Activated CD4-positive, alpha-beta T cell treated with anti-CD3 and anti-CD28 coated beads for 24 hours (primary cell): ENCODE results near the gene SETD3.

ENCODE experiments used
- DNase-seq, 2 donors: peaks; one replicate each; pipeline ENCODE4 v3.0.0-alpha.2; 2020; ENCODE audit warnings: low read depth in 2 of 2

The SETD3 gene

DNA sequence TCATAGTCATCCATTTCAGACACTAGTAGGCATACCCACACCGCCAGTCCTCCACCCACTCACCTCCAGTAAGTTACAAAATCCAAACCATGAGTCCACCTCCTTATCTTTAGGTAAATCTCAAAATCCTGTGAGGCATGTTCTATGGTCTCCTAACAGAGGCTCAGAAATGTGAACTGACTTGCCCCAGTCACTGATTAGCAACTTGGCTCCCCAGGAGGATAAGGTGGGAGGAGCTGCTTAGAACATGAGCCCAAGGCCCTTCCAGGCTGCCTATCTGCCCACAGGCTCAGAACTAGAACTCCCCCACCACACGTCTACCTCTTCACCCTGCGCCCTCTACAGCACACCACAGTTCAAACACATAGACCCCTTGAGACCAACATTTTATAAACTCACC, 19.9 kb downstream of the SETD3 start:
- no peak for DNase-seq

GRCh38 chr14:99459481-99460100, 21.1 kb downstream of the SETD3 start:
- DNase-seq: no peak

DNA sequence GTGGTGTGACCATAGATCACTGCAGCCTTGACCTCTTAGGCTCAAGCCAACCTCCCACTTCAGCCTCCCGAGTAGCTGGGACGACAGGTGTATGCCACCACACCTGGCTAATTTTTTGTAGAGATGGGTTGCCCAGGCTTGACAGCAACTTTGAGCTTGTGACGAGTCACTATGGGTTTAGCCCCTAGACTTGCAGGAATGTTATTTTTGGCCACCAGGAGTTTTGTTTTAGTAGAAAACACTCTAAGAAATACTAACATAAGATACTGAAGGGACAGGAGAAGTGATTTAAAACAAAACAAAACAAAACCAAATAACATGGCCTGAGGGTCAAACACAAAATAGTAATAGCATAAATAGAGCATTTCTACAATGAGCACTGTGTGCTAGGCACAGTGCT, 26.4 kb downstream of the SETD3 start:
- DNase-seq: no peak

- no peak for DNase-seq
Measured at GRCh38 chr14:99452968-99453367, 27.7 kb downstream of the SETD3 start.

DNA sequence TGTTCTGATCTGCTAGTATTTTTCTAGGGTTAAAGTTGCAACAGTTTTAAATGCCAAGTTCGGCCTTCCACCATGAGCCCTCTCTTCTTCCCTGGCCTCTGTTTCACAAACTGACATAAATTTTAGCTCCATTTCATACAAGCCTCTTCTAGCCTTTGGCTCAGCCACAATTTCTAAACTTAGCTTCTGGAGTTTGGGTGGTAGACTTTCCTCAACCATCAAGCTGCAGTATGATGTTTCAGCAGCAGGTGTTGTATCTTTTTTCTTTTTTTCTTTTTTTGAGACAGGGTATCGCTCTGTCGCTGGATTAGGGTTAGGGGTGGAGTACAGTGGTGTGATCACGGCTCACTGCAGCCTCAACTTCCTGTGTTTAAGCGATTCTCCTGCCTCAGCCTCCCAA, 29.4 kb downstream of the SETD3 start:
- DNase-seq: no peak

- no peak for DNase-seq
Measured at GRCh38 chr14:99450266-99450665, 30.4 kb downstream of the SETD3 start.

DNA sequence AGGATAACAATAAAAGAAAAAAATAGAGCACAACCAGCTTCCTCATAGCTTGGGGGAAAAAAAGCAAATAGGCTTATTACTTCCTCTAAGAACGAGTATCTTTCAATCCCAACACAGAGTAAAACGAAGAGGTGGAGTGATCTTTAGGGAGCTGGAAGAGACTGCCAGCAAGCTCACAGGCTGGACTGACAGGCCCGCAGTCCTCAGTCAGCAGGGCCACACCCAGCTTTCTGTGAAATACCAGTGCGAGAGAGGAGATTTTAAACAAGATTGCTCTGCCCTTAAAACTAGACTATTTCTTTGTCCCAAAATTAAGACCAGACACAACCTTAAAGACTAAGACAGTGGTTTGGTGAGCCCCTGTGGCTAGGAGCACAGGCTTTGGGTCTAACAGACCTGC, 32.9 kb downstream of the SETD3 start:
- no peak for DNase-seq

- no peak for DNase-seq
Measured at GRCh38 chr14:99445931-99446330, 34.7 kb downstream of the SETD3 start.

DNA sequence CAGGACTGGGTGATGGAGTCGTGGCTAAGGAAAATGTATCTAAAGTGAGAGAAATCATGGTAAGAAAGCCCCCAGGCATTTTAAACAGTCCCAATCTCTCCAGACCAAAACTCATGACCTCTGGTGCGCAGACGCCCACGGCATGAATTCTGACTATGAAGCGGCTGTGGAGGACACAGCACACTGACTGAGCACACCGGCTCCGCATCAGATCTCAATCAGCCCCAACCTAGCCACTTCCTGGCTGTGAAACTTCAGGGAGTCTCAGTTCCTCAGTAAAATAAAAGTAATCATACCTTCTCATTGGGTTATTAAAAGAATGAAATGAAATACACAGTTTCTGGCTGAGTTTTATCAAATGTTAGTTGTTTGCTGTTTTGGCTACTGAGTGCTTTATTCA, 38.7 kb downstream of the SETD3 start:
- DNase-seq: no peak

- no peak for DNase-seq
Measured at GRCh38 chr14:99441157-99441870, 39.3 kb downstream of the SETD3 start.

- no peak for DNase-seq
Measured at GRCh38 chr14:99440278-99440677, 40.4 kb downstream of the SETD3 start.

GRCh38 chr14:99437706-99438105, 43.0 kb downstream of the SETD3 start:
- no peak for DNase-seq

DNA sequence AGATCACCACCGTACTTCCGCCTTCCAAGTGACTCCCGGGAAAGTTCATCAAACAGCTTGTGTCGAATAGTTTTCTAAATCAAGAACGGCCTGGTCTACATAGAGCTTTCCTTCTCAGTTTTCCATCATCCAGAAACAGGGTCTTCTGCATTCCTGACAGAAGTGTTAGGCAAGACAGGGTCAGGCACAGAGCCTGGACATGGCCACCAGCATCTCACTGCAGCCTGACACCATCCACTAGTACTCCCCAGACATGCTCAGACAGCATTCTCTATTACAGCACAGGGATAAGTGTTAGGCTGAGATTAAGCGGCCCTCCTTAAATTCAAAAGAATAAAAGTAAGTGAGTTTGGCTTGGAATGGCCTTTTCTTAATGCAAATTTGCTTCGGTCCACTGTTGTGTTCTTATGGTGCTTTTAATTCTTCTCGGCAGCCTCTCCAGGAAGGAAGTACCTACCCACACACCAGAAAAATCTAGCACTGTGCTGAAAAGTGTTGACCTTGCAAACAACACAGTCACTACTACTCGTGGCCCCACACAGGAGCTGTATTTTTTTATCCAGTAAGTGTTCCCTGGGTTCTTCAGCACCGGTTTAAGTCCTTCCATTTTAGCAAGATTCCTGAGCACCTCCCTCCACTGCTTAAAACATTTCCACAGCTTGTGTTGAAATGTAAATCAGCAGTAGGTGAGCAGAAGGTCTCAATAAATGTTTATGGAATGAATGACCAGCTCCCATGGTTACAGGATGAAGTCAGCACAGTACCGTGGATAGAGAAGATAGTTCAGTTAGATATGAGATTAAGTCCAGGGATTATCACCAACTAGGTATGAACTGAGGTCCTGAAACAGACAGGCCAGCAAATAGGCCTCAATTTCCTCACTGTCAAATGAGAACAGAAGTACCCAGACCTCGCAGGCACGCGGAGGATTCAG, 44.1 kb downstream of the SETD3 start:
- no peak for DNase-seq

GRCh38 chr14:99435327-99435726, 45.3 kb downstream of the SETD3 start:
- no peak for DNase-seq

- DNase-seq: no peak
Measured at GRCh38 chr14:99432485-99432884, 48.2 kb downstream of the SETD3 start.

- no peak for DNase-seq
Measured at GRCh38 chr14:99431986-99432385, 48.7 kb downstream of the SETD3 start.

DNA sequence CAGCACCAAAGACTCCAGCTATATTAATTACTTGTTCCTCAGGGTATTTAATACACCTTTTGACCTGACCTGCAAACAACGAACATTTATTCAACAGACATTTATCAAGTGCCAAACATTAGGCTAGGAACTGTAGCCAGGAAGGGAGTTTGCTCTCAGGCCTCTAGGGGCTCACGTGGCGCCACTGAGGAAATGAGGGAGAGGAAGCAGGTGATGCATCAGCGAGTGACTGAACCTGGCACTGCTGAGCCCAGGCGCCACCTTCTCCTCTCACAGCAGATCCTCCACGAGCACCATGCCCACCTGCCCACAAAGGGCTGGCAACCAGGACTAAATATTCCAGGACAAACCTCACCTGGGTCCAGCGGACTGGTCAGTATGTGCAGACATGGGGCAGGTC, 50.2 kb downstream of the SETD3 start:
- no peak for DNase-seq

GRCh38 chr14:99427632-99428300, 52.9 kb downstream of the SETD3 start:
- DNase-seq: no peak

- DNase-seq: no peak
Measured at GRCh38 chr14:99426813-99427346, 53.8 kb downstream of the SETD3 start.

GRCh38 chr14:99426265-99426664, 54.4 kb downstream of the SETD3 start:
- DNase-seq: no peak

DNA sequence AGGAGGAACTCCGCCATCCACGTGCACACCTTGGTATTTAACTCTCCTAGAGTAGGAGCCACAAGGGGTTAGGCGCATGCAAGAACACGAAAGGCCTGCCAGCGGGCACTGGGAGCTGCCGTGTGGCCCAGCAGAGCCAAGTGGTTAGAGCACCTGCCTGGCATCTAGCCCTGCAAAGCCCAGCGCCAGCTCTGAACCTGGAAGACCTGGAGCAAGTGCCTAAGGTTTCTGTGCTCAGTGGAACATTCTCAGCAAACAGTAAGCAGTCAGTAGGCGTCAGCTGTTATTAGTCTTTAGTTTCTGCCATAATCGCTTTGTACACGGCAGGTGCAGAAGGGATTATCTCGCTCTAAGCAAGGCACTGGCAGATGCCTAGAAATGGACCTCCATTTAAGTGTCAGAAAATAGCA, 55.4 kb downstream of the SETD3 start:
- no peak for DNase-seq
